Measurements from ENCODE around the gene MYRIP. TPM values are rescaled to one million over a fixed set of nuclear protein-coding genes. Genes with fewer than 3 reads are reported as not detected.

Gene MYRIP
- total RNA-seq, 1 donor from 2014 or later: 10.6 TPM

GRCh38 chr3:39961230-39961629, 151.8 kb downstream of the MYRIP start:
- no peak for FAIRE-seq
- DNase-seq (ENCODE audit: low spot score in 2 of 2): no peak

DNA sequence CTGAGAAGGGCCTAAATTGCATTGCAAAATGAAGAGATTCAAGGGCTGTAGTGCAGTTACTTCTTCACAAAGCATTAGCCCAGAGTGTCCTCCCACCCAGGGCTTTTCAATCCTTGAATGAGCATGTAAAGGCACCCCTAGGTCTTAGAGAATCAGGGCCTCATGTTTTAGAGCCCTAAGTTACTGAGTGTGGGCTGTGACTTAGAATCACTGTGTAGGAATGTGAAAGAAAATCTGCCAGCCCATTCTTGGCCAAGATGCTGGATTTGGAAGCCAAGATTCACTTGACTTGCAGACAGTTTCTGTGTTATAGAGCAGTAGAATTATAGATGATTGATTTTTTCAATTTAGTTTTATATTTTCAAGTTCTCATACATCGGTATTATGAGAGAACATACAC, 153.2 kb downstream of the MYRIP start:
- DNase-seq (ENCODE audit: low spot score in 2 of 2): no peak
- no peak for FAIRE-seq

- no peak for DNase-seq (ENCODE audit: low spot score in 2 of 2)
- no peak for FAIRE-seq
Measured at GRCh38 chr3:39965461-39965860, 156.1 kb downstream of the MYRIP start.

DNA sequence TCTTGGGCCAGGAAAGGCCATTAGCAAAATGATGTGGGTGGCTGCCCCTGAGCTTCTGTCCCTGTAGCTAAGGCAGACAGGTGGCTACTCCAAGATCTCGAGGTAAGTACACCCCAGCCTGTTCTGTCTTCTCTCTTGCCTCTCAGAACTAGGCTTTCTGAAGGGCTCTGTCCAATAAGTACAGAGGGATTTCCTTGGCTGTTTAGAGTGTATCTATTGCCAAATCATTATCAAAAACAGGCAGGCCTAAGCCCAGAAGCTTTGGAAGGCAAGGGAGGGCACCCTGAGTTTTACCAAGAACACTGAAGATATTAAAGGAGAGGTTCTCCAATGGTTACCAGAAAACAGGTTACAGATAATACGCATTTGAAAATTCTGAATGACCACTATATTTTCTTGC, 156.6 kb downstream of the MYRIP start:
- no peak for DNase-seq (ENCODE audit: low spot score in 2 of 2)
- FAIRE-seq: no peak

DNA sequence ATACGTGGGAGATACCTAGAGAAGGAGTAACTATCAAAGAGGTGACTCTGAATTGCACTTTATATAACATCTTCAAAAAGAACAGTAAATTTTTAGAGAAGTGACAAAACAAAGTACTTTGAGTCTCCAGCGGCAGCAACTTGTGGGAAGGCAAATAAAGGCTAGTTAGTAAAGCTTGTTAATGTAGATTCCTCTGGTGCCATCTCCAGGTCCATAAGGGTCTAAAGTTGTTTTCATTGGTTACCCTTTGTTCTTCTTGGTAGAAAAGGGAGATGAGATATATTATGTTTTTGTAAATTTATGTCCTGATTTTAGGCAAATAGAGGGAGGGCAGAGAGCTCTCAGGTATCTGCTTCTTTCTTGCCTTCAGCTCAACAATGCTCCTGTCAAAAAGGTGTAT, 161.6 kb downstream of the MYRIP start:
- FAIRE-seq (no peak), DNase-seq (ENCODE audit: low spot score in 2 of 2) (no peak)

GRCh38 chr3:39971559-39972031, 162.2 kb downstream of the MYRIP start:
- no peak for FAIRE-seq
- no peak for DNase-seq (ENCODE audit: low spot score in 2 of 2)

- FAIRE-seq: no peak
Measured at GRCh38 chr3:39972508-39972907, 163.1 kb downstream of the MYRIP start.

GRCh38 chr3:39977058-39977794, 167.8 kb downstream of the MYRIP start:
- DNase-seq (ENCODE audit: low spot score in 2 of 2) (no peak), FAIRE-seq (no peak)

More at GRCh38 chr3:39972508-39972907, 163.1 kb downstream of the MYRIP start:
- no peak for DNase-seq (ENCODE audit: low spot score in 2 of 2)

- FAIRE-seq: no peak
- DNase-seq (ENCODE audit: low spot score in 2 of 2): no peak
Measured at GRCh38 chr3:39978308-39978707, 168.9 kb downstream of the MYRIP start.

GRCh38 chr3:39980058-39980457, 170.6 kb downstream of the MYRIP start:
- no peak for DNase-seq (ENCODE audit: low spot score in 2 of 2)
- FAIRE-seq: no peak

GRCh38 chr3:39980781-39981180, 171.4 kb downstream of the MYRIP start:
- FAIRE-seq: no peak
- no peak for DNase-seq (ENCODE audit: low spot score in 2 of 2)

GRCh38 chr3:39981547-39982184, 172.3 kb downstream of the MYRIP start:
- DNase-seq (ENCODE audit: low spot score in 2 of 2) (no peak), FAIRE-seq (no peak)

DNA sequence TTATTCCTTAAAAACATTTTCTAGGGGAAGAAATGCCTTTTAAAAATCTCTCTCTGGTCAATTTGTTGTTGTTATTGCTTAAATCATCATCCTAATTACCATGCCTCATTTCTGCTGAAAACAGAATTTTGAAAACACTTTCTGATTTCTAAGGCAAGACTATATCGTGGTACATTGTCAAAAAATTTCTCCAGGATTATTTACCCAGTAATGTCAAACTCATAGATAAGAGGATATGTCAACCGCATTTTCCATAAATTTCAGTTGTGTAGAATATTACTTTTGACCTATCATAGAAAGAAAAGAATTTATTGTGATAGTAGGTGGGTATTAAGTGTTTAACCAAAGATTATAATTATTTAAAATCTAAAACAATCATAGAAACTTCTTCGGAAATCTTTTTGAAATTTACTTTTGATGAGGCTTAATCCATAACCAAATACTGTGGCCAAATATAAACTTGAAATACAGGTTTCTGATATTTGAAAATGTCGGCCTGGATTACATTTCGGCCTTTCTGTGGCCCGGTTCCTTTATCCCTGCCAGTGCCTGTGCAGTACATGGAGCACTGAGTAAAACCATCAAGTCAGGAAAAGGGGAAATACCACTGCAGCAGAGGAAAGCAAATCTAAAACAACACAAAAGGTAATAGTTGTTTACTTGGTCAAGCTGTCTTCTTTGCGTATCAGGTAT, 173.4 kb downstream of the MYRIP start:
- DNase-seq (ENCODE audit: low spot score in 2 of 2): no peak
- FAIRE-seq: no peak

DNA sequence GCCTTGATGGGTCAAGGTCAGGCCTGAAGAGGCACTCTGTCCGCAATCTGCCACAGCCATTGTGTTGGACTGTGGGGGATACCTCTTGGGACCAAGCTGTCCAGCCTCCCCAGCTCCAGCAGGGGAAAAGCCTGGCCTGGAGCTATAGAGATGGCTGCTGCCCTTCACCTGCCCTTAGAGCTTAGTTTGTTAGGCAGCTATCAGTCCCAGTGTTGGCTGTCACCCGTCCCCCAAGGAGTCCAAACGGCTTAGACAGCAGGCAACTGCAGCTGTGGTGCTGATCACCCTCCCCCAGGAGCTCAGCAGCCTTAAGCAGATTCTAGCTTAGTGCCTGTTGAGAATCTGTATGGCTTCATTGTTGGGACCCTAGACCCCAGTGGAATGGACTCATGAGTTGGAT, 180.3 kb downstream of the MYRIP start:
- no peak for FAIRE-seq
- no peak for DNase-seq (ENCODE audit: low spot score in 2 of 2)

- DNase-seq (ENCODE audit: low spot score in 2 of 2) (no peak), FAIRE-seq (no peak)
Measured at GRCh38 chr3:39990532-39990931, 181.1 kb downstream of the MYRIP start.

DNA sequence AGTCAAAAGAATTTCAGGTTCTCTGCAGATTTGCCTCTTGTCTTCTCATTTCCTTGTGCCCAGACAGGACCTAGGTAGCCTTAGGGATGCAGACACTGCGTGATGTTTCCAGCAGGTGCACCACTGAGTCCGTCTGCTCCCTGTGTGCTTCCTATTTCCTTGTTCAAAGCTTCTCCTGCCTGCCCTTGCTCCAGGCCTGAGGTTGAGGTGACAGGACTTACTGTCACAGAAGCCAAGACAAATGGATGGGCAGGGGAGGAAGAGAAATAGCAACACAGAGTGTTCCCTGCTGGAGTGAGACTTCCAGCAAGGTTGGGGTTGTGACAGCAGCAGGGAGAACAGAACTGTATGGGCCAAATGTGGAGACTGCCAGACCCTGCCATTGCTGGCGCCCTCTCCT, 199.4 kb downstream of the MYRIP start:
- DNase-seq (ENCODE audit: low spot score in 2 of 2): no peak
- FAIRE-seq: no peak

GRCh38 chr3:40009991-40010390, 200.6 kb downstream of the MYRIP start:
- FAIRE-seq (no peak), DNase-seq (ENCODE audit: low spot score in 2 of 2) (no peak)

GRCh38 chr3:40012381-40012780, 203.0 kb downstream of the MYRIP start:
- DNase-seq (ENCODE audit: low spot score in 2 of 2): no peak
- no peak for FAIRE-seq

DNA sequence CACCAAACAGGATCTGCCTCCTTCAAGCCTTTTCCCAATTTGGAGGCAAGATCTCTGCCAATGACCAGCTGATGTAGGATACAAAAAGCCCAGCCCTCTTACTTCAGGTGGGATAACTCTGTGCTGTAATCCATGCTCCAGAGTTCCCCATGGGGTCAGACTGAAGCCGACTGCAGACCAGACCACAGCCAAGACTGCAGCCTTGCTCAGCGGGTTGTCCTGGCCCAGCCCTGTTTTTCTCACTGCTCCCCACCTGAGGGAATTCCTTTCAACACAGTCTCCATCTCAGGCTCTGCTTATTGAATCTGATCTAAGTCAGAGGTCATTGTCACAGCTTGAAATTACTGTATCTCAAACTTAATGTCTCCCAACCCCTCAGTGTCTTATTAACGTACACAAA, 207.0 kb downstream of the MYRIP start:
- no peak for FAIRE-seq

DNA sequence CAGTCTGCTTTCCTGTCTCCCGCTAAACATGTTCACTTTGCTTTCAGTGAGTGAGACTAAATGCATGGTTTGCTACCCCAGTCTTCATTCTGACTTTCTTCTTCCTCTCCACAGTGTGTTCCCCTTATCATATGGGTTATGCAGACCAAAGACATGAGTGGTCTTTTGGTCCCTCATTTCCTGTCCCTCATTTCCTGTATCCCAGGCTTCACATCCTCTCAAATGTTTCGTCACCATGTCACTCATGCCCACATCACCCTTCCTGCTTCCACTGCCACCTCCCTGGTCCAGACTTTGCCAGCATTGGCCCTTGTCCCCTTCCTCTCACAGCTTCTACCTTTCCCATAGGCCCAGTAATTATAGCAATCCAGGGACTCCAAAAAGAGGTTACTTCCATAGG, 209.0 kb downstream of the MYRIP start:
- FAIRE-seq: no peak
- DNase-seq (ENCODE audit: low spot score in 2 of 2): no peak

More for the DNA sequence above, 207.0 kb downstream of the MYRIP start:
- no peak for DNase-seq (ENCODE audit: low spot score in 2 of 2)

DNA sequence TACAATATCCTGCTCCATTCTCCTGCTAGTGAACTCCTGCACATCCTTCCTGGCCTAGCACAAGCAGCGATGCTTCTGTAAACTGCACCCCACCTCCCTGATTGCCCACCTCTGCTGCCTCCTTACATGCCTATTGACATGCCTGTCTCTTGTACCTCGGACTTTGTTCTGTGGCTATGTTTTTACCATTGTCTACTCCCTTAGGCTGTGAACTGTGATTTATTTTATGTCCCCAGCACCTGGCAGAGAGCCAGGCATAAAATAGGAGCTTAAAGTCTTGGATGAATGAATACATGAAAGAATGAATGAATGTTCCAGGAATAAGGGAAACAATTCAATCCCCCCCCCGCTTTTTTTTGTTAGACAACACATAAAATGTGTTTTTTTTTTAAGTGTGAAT, 210.0 kb downstream of the MYRIP start:
- DNase-seq (ENCODE audit: low spot score in 2 of 2): no peak
- FAIRE-seq: no peak

DNA sequence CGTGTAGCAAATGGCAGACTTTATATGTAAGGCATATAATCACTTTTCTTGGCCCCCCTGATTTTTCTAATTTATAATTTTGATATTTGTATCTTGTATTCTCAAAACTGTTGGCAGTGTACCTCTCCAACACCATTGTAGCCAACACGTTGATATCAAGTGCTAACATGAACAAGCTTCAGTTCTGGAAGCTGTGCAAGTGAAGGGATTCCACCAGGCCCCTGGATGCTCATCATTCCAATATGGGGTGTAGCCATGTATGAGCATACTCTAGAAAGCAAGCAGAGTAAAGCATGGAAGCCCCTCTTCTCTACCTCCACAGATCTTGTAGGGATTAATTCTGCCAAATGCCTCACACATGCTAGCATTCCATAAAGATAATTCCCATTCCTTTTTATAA, 211.3 kb downstream of the MYRIP start:
- FAIRE-seq: no peak
- DNase-seq (ENCODE audit: low spot score in 2 of 2): no peak

All from frontal cortex (tissue), 4 donors.